ENCODE results near the gene TSPAN14.

- TF ChIP-seq CTCF (IDR thresholded peaks at IDR 0.05) (no peak), POLR2A (IDR thresholded peaks at IDR 0.05) (no peak)
Measured at GRCh38 chr10:80580638-80581468, 126.7 kb downstream of the TSPAN14 start.
